ENCODE data around the gene SREBF1. TPM values are rescaled to one million over a fixed set of nuclear protein-coding genes. Genes with fewer than 3 reads are reported as not detected.

The SREBF1 gene
- total RNA-seq, 4 donors from 2014 or later, result 118 to 226 (median 185) TPM

DNA sequence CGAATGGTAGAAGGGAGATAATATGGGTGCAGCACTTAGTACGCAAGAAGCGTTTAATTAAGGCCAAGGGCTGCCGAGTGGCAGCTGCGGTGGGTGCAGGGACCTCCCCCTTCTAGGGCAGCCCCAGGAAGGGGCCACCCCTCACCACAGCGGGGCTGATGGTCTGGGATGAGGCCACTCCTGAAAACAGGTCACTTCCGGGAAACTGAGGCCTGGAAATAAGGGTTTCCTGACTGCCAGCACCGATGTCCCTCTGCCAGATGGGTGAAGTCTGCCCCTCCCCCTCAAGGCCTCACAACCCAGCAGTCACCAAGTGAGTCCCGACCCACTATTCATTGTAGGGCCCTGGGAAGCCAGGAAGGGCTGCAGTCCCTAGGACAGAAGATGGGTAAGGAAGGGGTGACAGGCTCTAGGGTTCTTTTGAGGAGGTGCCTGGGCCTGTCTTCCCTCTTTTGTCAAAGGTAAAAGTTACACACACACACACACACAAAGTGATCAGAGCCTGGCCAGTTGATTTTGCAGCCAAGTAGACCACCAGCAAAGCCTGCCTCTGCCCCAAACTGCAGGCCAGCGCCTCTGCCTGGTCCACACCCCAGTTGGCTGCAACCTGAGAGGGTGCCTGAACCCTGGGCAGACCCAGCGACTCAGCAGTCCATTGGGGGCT, 12.5 kb downstream of the SREBF1 start:
- H3K36me3 ChIP-seq, result peaks cover 0 to 10% (median 0%) of the 10 kb centered on the region in 3 donors
- H3K9me3 ChIP-seq, result no peaks in the 10 kb centered on the region
- no peak for DNase-seq
- H3K27ac ChIP-seq, result peak overlapping the region; percentile 68 to 95 (median 88)
- H3K4me1 ChIP-seq, result peaks cover 14 to 84% (median 24%) of the 10 kb centered on the region in 4 donors
- H3K4me3 ChIP-seq, result peak overlapping the region; percentile 17 to 64 (median 36)
- no peaks in the 10 kb centered on the region for H3K27me3 ChIP-seq
- TF ChIP-seq, protein P1, sequence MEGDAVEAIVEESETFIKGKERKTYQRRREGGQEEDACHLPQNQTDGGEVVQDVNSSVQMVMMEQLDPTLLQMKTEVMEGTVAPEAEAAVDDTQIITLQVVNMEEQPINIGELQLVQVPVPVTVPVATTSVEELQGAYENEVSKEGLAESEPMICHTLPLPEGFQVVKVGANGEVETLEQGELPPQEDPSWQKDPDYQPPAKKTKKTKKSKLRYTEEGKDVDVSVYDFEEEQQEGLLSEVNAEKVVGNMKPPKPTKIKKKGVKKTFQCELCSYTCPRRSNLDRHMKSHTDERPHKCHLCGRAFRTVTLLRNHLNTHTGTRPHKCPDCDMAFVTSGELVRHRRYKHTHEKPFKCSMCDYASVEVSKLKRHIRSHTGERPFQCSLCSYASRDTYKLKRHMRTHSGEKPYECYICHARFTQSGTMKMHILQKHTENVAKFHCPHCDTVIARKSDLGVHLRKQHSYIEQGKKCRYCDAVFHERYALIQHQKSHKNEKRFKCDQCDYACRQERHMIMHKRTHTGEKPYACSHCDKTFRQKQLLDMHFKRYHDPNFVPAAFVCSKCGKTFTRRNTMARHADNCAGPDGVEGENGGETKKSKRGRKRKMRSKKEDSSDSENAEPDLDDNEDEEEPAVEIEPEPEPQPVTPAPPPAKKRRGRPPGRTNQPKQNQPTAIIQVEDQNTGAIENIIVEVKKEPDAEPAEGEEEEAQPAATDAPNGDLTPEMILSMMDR (IDR thresholded peaks at IDR 0.05), result no peak
- no peak for TF ChIP-seq POLR2A (IDR thresholded peaks at IDR 0.05)

DNA sequence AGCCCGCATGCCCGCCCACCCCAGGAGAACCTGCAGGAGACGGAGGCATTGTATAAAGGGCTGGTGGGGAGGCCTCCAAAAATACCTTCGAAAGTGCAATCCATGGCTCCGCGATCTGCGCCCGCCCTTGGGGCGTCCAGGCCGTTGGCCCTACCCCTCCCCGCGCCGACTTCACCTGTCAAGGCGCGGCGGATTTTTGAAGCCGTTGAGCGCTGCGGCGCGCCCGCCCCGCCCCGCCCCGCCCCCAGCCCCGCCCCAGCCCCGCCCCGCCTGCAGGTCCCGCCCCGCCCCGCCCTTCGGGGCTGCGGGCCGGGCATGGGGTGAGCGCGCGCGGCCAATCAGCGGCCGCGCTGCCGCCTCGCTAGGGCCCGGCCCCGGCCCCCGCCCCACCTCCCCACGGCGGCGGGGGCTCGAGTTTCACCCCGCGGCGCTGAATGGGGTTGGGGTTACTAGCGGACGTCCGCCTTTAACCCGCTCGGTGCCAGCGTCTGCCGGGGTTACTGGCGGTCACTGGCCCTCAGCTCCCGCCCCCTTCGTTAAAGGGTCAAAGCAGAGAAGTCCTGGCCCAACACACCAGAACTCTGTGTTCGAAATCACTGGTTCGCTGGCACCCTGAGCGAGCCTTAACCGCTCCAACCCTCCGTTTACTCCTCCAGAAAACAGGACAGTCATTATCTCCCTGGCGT, 13.2 kb downstream of the SREBF1 start:
- peaks cover 14 to 91% (median 24%) of the 10 kb centered on the region in 4 donors for H3K4me1 ChIP-seq
- TF ChIP-seq POLR2A (IDR thresholded peaks at IDR 0.05), result peak; percentile 56 to 66
- TF ChIP-seq, protein P1 (IDR thresholded peaks at IDR 0.05), result no peak
- H3K9me3 ChIP-seq, result no peaks in the 10 kb centered on the region
- H3K36me3 ChIP-seq, result peaks cover 0 to 17% (median 0%) of the 10 kb centered on the region in 3 donors
- peak overlapping the region; percentile 29 to 64 (median 48) for H3K4me3 ChIP-seq
- H3K27me3 ChIP-seq, result no peaks in the 10 kb centered on the region
- H3K27ac ChIP-seq, result peak overlapping the region; percentile 70 to 95 (median 88)
- peak; percentile 79 to 92 (median 91) for DNase-seq

DNA sequence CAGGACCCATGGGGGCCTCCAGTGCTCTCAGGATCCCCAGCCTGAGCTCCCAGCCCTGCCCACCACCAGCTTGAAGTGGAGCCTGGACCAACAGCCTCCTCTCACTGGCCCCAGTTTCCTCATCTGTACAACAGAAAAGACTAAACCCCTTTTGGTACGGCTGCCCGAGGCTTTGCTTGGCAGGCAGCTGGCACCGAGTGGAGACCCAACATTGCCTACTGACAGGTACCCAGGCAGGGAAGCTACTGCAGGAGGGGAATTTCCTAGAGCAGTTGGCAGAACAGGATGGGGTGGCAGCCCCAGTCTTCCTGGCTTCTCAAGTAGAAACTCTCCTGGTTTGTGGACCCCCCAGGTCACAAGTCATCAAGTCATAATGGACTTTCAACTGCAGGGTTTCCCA, 14.2 kb downstream of the SREBF1 start:
- Histone ChIP-seq H3K27me3 (no peaks in the 10 kb centered on the region), H3K9me3 (no peaks in the 10 kb centered on the region), H3K27ac (peak overlapping the region; percentile 68 to 91 (median 74)), H3K4me3 (peak overlapping the region; percentile 29 to 64 (median 48)), H3K36me3 (peaks cover 0 to 27% (median 0%) of the 10 kb centered on the region in 3 donors), H3K4me1 (peaks cover 14 to 94% (median 24%) of the 10 kb centered on the region in 4 donors)
- TF ChIP-seq POLR2A (IDR thresholded peaks at IDR 0.05), result no peak
- TF ChIP-seq, protein P1 (IDR thresholded peaks at IDR 0.05), result no peak
- no peak for DNase-seq

DNA sequence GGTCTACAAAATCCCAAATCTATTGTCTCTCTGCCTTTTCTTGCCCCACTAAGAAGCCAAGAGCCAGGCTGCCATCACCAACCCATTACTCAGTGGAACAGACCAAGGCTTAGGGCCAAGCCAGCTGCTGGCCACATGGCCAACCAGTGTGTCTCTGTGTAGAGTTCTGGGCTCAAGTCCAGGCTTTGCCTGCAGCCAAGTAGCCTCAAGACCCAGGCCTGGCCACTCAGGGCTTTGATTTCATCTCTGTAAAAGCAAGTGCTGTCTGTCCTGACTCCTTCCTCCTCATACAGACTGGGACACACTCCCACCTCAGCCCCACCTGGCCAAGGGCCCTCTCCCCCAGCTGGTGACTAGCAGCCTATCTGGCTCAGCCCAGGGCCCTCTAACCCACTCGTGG, 14.6 kb downstream of the SREBF1 start:
- Histone ChIP-seq H3K27ac (peak overlapping the region; percentile 68 to 91 (median 74)), H3K9me3 (no peaks in the 10 kb centered on the region), H3K4me3 (peak overlapping the region in 3 of 4 donors; percentile 29 to 64 (median 59)), H3K27me3 (no peaks in the 10 kb centered on the region), H3K36me3 (peaks cover 0 to 31% (median 0%) of the 10 kb centered on the region in 3 donors), H3K4me1 (peaks cover 14 to 91% (median 24%) of the 10 kb centered on the region in 4 donors)
- DNase-seq, result no peak
- TF ChIP-seq POLR2A (IDR thresholded peaks at IDR 0.05), result no peak
- TF ChIP-seq, protein P1 (IDR thresholded peaks at IDR 0.05), result no peak

GRCh38 chr17:17820463-17821158, 16.2 kb downstream of the SREBF1 start:
- Histone ChIP-seq H3K9me3 (no peaks in the 10 kb centered on the region), H3K4me3 (peak overlapping the region in 1 of 4 donors; percentile 59), H3K4me1 (peaks cover 14 to 77% (median 24%) of the 10 kb centered on the region in 4 donors)

More at GRCh38 chr17:17820463-17821158, 16.2 kb downstream of the SREBF1 start:
- no peak for TF ChIP-seq POLR2A (IDR thresholded peaks at IDR 0.05)
- TF ChIP-seq, protein P1 (IDR thresholded peaks at IDR 0.05), result no peak
- DNase-seq, result no peak
- H3K27me3 ChIP-seq, result no peaks in the 10 kb centered on the region
- H3K27ac ChIP-seq, result peak overlapping the region in 1 of 4 donors; percentile 19
- H3K36me3 ChIP-seq, result peaks cover 0 to 45% (median 0%) of the 10 kb centered on the region in 3 donors
